ENCODE measurements around the gene CGN.

GRCh38 chr1:151536499-151536898, 25.3 kb downstream of the CGN start:
- no peak for TF ChIP-seq ZBTB44 (tag by site-specific recombination; IDR thresholded peaks at IDR 0.05)
- no peak for TF ChIP-seq GLIS2 (tag by site-specific recombination; IDR thresholded peaks at IDR 0.05)
- TF ChIP-seq ZBTB17 (tag by site-specific recombination; IDR thresholded peaks at IDR 0.05), result no peak
- TF ChIP-seq ZBTB7A (tag by site-specific recombination; IDR thresholded peaks at IDR 0.05; ENCODE audit: low read depth), result no peak
- TF ChIP-seq PATZ1 (tag by site-specific recombination; IDR thresholded peaks at IDR 0.05), result no peak
- no peak for TF ChIP-seq CTCF (tag by site-specific recombination; IDR thresholded peaks at IDR 0.05)
- no peak for TF ChIP-seq ELK4 (IDR thresholded peaks at IDR 0.05; ENCODE audit: borderline replicate concordance, low read depth, low read length)
- no peak for TF ChIP-seq ZNF837 (tag by site-specific recombination; IDR thresholded peaks at IDR 0.05)
- TF ChIP-seq ZNF785 (tag by site-specific recombination; IDR thresholded peaks at IDR 0.05), result no peak
- no peak for TF ChIP-seq FEZF1 (tag by site-specific recombination; IDR thresholded peaks at IDR 0.05)
- TF ChIP-seq ZNF670 (tag by site-specific recombination; IDR thresholded peaks at IDR 0.05; ENCODE audit: low read depth), result no peak
- no peak for TF ChIP-seq ZIC2 (tag by site-specific recombination; IDR thresholded peaks at IDR 0.05)

All from HEK293 (cell line).